NT2/D1 (cell line): ENCODE measurements around the gene ZFP36L1.

ENCODE experiments used
- SUZ12 ChIP-seq: IDR thresholded peaks from 2 replicates; pipeline ENCODE4 v1.6.1; 2011; ENCODE audit not compliant: insufficient read length, insufficient read depth; ENCODE audit errors: extremely low read depth
- ZNF274 ChIP-seq: IDR thresholded peaks from 2 replicates; pipeline ENCODE4 v1.6.1; 2011; ENCODE audit warnings: mild to moderate bottlenecking, low read depth, low read length

DNA sequence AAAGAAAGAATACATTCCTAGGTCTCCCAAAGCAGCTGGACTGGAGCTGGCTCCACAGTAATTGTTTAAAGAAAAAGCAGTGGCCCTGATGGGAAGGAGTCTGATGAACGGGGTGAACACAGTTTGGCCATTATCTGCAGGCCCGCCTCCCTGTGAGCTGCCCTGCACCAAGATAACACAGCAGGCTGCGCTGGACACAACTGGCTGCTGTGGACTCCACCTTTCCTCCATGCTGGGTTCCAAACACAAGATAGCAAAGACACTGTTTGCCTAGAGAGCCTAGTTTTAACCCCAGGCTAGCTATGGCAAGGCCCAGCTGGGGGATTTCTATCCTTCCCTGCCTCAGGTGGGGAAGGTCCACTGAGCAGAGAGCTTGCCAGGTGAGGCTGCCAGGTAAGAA lies 34.6 kb downstream of the ZFP36L1 start:
- no peak for TF ChIP-seq SUZ12
- no peak for TF ChIP-seq ZNF274
